GM21528 (cell line): Measurements from ENCODE around the gene PLEKHA5.

ENCODE experiments used
- ATAC-seq: cut with Tn5 transposase; IDR thresholded peaks from one replicate; pipeline ENCODE4 v1.9.1; 2021; ENCODE audit warnings: mild to moderate bottlenecking, moderate library complexity; ENCODE audit not compliant: unreplicated experiment, low FRiP score

The PLEKHA5 gene

DNA sequence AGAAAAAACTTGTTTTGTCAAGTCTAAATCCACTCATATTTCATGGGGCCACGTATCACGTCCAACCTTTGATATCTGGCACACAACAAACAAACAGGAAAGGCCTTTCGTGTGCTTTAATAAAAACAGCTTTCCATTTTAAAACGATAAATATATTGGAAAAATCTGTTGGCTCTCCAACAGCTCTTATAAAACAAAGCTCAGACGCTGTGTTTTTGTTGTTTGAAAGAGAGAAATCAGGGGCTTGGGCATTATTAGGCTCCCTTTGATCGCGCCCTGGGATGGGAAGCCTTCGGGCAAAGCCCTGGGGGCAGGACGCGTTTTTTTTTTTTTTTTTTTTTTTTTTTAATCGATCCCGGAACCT, 429 bp upstream of the PLEKHA5 start:
- no peak for ATAC-seq

GRCh38 chr12:19130224-19131024, 891 bp downstream of the PLEKHA5 start:
- no peak for ATAC-seq

GRCh38 chr12:19131025-19131444, 1.5 kb downstream of the PLEKHA5 start:
- no peak for ATAC-seq

- no peak for ATAC-seq
Observed at GRCh38 chr12:19138551-19138950, 9.0 kb downstream of the PLEKHA5 start.

GRCh38 chr12:19138956-19139355, 9.4 kb downstream of the PLEKHA5 start:
- ATAC-seq, result no peak

GRCh38 chr12:19139615-19140194, 10.2 kb downstream of the PLEKHA5 start:
- no peak for ATAC-seq

- no peak for ATAC-seq
Observed at GRCh38 chr12:19140381-19141236, 11.1 kb downstream of the PLEKHA5 start.

DNA sequence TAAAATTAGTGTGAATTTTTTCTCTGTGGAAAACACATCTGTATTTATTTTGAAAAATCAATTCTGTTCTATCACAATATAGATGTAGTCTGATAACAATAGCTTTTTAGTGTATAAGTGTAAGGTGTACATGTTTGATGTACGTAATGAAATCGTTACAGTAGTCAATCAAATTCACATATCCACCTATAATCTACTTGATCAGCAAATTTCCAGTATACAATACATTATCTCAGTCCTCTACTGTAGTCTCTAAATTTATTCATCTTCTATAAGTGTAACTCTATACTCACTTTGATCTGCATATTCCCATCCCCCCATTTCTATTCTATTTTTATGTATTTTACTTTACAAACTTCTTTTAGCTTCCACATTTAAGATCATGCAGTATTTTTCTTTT, 13.0 kb downstream of the PLEKHA5 start:
- ATAC-seq, result no peak

- ATAC-seq, result no peak
Observed at GRCh38 chr12:19144287-19144686, 14.8 kb downstream of the PLEKHA5 start.

- ATAC-seq, result no peak
Observed at GRCh38 chr12:19144985-19145384, 15.5 kb downstream of the PLEKHA5 start.

DNA sequence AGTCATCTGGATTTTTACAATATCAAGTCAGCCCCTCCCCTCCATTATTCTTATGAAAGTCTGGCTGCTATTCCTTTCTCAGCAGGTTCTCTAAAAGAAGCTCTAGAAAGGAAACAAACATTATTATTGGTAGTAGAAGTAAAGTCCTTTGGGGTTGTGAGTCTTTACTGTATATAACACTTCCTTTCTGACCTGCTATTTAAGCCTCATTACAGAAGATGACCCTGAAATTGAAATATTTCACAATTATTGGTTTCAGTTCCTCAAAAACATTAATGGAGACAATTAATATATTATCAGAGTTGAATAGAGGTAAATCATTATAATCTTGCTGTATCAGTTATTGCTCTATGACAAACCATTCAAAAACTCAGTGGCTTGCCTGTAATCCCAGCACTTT, 19.3 kb downstream of the PLEKHA5 start:
- ATAC-seq, result no peak

- ATAC-seq, result no peak
Observed at GRCh38 chr12:19150273-19150900, 20.9 kb downstream of the PLEKHA5 start.

DNA sequence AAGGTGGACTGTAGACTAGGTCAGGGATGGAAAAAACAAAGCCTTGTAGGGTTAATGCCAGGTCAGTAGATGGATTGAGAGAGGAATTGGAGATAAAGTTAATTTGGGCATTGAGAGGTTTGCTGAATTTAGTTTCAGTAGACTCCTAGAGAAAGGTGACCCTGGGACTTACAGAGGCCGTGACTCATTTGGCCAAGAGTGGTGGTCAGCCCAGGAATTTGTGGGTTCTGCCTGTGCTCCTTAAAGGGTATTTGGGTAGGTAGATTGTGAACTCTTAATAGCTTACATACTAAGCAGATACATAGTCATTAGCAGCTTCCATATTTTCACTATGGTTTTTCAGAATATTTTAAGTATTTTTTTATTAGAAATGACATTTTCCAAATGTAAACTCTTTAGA, 21.8 kb downstream of the PLEKHA5 start:
- no peak for ATAC-seq

GRCh38 chr12:19153396-19153795, 23.9 kb downstream of the PLEKHA5 start:
- ATAC-seq, result no peak

GRCh38 chr12:19154686-19155085, 25.2 kb downstream of the PLEKHA5 start:
- no peak for ATAC-seq

GRCh38 chr12:19155981-19156734, 26.6 kb downstream of the PLEKHA5 start:
- ATAC-seq, result no peak

DNA sequence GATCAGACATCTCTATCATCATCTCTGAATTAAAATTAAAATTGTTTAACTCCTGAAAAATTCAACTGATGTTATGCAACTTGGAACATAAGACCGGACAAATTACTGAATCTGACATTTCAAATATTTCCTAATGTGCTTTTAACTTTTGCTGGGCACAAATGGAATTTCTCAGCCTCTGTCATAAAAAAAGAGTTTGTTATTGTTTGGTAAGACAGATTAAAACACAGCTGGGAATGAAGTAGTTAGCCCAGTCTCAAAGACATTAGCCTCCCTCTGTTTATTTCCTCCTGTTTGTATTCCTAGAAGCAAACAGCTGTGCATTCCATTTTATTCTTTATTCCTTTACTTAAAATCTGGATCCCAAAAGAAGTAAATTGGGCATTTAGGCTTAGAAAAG, 29.4 kb downstream of the PLEKHA5 start:
- no peak for ATAC-seq

GRCh38 chr12:19161216-19161615, 31.7 kb downstream of the PLEKHA5 start:
- no peak for ATAC-seq

GRCh38 chr12:19165451-19165850, 35.9 kb downstream of the PLEKHA5 start:
- ATAC-seq, result no peak

DNA sequence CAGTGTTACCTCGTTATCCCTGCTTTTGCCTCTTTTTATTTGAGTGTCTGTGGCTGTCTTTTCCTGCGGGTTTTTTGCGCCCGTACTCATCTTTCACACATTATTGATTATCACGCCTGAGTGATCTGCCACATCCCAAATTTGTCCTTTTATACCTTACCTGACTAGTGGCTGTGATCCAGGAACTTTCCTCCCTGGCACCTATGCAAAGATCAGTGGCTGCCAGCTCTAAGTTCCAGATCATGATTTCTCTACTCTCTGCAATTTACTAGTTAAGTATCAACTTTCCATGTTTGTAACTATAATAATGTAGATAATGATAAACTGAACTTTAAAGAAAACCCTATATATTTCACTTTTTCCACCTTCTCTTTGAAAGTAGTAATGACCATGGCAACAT, 36.9 kb downstream of the PLEKHA5 start:
- no peak for ATAC-seq
